AG04449 (cell line): ENCODE results near the gene SIRT7.

Experiments used
- CTCF ChIA-PET: fragments of 350-600 bp; formaldehyde crosslinking; extraction: SDS; loops from one replicate; lab custom pipeline; 2021; ENCODE audit warnings: antibody characterized with exemption; lab: Yijun Ruan, JAX
- POLR2A ChIA-PET: fragments of 400-600, 350-600 bp; formaldehyde crosslinking; extraction: SDS; loops from one replicate; lab custom pipeline; 2020; ENCODE audit warnings: antibody characterized with exemption, inconsistent platforms; lab: Yijun Ruan, JAX
- DNase-seq: peaks from one replicate; pipeline ENCODE4 v3.0.0-alpha.2; 2010; ENCODE audit warnings: low read depth, low spot score
- H3K4me3 ChIP-seq: 2 replicates; pipeline ENCODE4 v1.5.1; 2011; ENCODE audit warnings: low read depth, mild to moderate bottlenecking, control low read depth, low read length
- CTCF ChIP-seq: IDR thresholded peaks from one replicate; pipeline ENCODE4 v1.5.1; 2011; ENCODE audit warnings: mild to moderate bottlenecking, moderate library complexity, low read length, control low read depth, inconsistent platforms; ENCODE audit not compliant: insufficient read depth; ENCODE audit errors: missing control alignments

SIRT7 gene

GRCh38 chr17:81869221-81870130, 48.5 kb downstream of the SIRT7 start:
- DNase-seq: no peak
- peak overlapping the region; percentile 81 for H3K4me3 ChIP-seq
- ChIA-PET POLR2A (interaction anchor here (0.7 to 2.6 kb wide), 8 partner anchors 8 to 156 kb away, joined by 3 to 28 read pairs (median 4); partner anchors contain the start of genes MCRIP1 and P4HB), CTCF (interaction anchor here (0.6 to 2.9 kb wide), 21 partner anchors 8 to 151 kb away, joined by 3 to 15 read pairs (median 4); partner anchors contain the start of genes P4HB and PCYT2)
- peak; percentile 86 for TF ChIP-seq CTCF

- DNase-seq: peak; percentile 54
- CTCF ChIA-PET: interaction anchor here (0.6 to 2.9 kb wide), 15 partner anchors 8 to 152 kb away, joined by 3 to 15 read pairs (median 4); partner anchors contain the start of genes P4HB and PCYT2
- POLR2A ChIA-PET: interaction anchor here (0.7 to 2.6 kb wide), 6 partner anchors 8 to 156 kb away, joined by 3 to 28 read pairs (median 4); partner anchors contain the start of gene P4HB
- H3K4me3 ChIP-seq: peak overlapping the region; percentile 81
- no peak for TF ChIP-seq CTCF
Measured at GRCh38 chr17:81868674-81869220, 49.2 kb downstream of the SIRT7 start.

GRCh38 chr17:81867991-81868673, 49.8 kb downstream of the SIRT7 start:
- no peak for DNase-seq
- ChIA-PET POLR2A (no interaction called here), CTCF (interaction anchor here (1.3 to 2.9 kb wide), 4 partner anchors 12 to 56 kb away, joined by 3 to 15 read pairs (median 4); no protein-coding TSS in a partner anchor)
- peak overlapping the region; percentile 15; the same call in 1 of the 2 replicates for H3K4me3 ChIP-seq
- TF ChIP-seq CTCF: no peak

- ChIA-PET CTCF (interaction anchor here (0.8 to 2.1 kb wide), 2 partner anchors 57 to 132 kb away, joined by 3 to 5 read pairs; no protein-coding TSS in a partner anchor), POLR2A (no interaction called here)
- DNase-seq: no peak
Measured at GRCh38 chr17:81867170-81867990, 50.6 kb downstream of the SIRT7 start.

More at GRCh38 chr17:81867170-81867990, 50.6 kb downstream of the SIRT7 start:
- no peak for TF ChIP-seq CTCF
- no peak overlapping the region for H3K4me3 ChIP-seq
